HG02938 (cell line): ENCODE measurements around the gene PMEPA1.
"Not testable (repeated sequence)": the region's sequence is repeated elsewhere in the genome, so short reads cannot be mapped to it uniquely, and the experiment has no call there.

Experiments
- ATAC-seq: cut with Tn5 transposase; IDR thresholded peaks from one replicate; pipeline ENCODE4 v1.9.1; 2021; ENCODE audit warnings: mild to moderate bottlenecking, moderate library complexity; ENCODE audit not compliant: unreplicated experiment

PMEPA1 gene

DNA sequence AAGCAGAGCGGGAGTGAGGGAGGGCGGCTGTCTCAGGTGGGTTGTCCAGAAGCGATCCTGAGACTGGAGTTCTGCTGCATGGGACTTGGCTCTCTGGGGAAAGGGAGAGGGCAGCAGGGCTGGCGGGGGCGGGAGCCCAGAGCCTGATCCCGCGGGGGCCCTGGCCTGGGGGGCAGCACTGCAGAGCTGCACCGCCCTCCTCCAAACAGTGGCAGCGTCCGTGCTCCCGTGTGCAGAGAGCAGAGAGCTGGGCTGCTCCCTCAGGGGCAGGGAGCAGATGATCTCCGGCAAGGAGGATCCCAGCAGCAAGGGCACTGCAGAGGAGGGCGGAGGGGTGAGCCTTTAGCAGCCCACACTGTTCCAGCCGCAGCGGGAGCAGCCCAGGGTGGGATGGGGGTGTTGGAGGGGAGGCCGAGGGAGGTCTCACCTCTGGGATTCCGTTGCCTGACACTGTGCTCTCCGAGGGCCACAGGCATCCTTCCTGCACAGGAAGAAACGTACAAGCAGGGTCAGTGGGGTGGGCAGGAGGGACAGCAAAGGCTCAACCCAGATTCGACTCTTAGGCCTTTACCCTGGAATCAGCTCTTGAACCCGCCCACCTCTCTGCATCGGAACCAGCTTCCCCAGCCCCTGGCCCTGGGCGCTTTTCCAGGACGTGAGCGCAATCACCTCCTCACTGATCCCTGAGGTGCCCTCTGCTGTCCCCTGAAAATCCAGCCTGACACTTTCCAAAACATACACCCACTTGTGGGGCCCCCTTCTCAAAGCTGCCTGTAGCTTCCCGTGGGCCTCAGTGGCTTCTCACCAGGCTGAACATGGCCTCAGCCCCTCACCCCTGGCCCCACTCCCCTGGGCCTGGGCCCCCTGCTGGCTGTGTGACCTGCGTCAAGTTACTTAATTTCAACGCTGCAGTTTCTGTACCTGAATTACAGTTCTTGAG is 56.9 kb downstream of the PMEPA1 start:
- no peak for ATAC-seq

DNA sequence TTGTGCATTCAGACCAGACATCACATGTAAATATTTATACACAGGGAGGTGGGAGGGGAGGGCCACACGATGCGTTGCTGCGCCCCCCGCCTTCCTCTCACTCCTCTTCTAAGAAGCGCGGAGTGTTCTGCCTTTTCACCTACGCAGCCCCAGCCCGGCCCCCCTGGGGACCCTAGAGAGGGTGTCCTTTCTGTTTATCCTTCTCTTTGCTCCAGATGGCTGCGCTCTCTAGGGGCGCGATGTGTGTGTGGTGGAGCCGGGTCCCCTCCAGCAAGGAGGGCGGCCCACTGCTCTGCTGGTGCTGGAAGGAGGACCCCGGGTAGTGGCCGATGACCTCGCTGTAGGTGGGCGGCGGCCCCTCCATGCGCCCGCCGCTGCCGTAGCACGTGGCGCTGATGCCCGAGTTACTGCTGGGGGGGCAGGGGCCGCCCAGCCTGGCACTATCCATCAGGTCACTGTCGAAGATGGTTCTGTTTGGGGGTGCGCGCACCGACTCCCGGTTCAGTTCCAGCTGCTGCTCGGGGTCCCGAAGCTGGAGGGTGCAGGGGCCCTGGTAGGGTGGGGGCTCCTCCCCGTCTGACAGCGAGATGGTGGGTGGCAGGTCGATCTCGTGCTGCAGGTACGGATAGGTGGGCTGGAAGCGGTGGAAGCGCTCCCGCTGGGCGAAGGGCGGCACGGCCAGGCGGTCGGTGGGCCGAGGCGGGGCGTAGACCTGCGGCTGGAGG is 57.8 kb downstream of the PMEPA1 start:
- ATAC-seq = no peak

DNA sequence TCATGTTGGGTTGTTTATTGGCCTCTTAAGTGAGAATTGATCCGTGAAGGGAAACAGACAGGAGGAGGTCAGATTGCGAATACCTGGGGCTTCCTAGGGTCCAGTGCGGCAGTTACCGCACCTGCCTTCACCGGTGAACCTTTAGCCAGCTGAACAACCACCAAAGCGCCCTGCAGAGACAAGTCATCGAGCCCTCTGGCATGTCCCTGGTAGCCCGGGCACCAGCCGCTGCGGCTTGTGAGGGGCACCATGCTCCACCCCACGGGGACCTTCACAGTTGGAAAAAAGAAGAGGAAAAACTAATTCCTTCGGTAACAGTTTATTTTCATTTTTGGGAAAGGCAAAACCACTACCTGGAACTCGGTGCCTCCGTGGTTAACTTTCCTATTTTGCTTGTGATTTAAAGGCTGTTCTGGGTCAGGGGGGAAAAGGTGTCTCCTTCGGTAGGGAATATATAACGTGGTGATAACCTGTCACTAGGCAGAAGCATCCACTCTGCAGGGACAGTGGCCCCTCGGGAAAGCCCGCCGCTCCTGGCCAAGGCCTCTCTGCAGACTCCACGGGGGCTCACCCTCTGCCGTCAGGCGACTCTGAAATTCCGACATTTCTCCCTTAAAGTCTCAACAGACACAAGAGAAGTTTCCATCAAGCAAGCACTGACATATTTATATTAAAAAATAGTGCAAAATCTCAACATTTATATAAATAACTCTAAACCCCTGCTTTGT is 58.9 kb downstream of the PMEPA1 start:
- ATAC-seq = no peak

GRCh38 chr20:57650266-57650665 is 59.5 kb downstream of the PMEPA1 start:
- no peak for ATAC-seq

DNA sequence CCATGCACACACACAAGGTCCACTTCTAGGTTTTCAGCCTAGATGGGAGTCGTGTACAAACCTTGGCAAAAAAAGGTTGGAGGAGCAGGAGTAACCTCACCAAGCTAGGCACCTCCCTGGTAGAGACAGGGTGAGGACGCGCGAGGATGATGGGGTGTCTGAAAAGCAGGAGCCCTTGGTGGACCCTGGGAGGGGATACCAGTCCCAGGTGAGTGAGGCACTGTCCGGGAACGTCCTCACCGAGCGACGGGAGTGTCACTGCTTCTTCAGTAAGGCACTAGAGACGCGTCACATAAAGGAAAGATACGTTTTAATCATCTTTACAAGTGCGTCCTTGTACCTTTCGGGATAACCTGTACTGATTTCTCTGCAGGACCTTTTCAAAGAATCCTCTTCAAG is 60.2 kb downstream of the PMEPA1 start:
- ATAC-seq = no peak

DNA sequence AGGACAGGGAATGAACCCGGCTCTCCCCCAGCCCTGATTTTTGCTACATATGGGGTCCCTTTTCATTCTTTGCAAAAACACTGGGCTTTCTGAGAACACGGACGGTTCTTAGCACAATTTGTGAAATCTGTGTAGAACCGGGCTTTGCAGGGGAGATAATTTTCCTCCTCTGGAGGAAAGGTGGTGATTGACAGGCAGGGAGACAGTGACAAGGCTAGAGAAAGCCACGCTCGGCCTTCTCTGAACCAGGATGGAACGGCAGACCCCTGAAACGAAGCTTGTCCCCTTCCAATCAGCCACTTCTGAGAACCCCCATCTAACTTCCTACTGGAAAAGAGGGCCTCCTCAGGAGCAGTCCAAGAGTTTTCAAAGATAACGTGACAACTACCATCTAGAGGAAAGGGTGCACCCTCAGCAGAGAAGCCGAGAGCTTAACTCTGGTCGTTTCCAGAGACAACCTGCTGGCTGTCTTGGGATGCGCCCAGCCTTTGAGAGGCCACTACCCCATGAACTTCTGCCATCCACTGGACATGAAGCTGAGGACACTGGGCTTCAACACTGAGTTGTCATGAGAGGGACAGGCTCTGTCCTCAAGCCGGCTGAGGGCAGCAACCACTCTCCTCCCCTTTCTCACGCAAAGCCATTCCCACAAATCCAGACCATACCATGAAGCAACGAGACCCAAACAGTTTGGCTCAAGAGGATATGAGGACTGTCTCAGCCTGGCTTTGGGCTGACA is 60.8 kb downstream of the PMEPA1 start:
- no peak for ATAC-seq

DNA sequence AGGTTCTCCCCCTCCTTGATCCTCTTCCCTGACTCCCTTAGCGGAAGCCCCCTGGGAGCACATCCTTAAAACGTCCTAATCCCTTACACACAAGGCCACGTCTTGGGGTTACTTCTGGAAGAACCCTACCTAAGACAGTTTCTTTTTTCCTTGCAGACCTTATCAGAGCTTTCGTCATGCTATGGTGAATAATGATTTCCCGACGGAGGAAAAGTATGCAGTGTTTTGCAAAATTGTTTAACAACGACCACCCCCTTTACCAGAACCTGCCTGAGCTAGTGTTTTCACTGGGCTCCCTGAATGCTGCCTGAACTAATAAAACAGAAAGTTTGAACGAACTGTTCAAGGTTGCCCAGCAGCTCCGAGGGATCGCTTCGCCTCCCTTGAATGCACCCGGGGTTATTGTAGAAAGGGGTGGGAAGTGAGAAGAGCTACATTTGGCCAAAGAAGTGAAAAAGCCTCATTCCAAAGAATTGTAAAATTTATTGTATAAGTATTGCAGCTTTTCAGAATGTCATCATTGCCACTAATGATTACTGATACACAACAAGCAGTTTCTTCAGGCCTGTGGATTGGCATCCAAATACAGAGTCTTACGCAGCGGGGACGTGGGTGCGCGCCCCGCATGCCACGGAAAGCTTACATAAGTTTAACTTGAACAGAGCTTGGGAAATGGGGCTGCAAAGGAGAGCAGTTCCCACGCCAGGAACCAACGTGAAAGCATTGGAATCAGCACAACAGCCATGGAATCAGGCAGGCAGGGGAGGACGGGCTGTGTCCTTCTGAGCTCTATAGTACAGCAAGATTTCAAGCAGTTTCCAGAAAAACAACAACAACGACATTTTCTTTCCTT is 61.7 kb downstream of the PMEPA1 start:
- ATAC-seq = no peak

- no peak for ATAC-seq
Observed at GRCh38 chr20:57647006-57647932, 62.5 kb downstream of the PMEPA1 start.

DNA sequence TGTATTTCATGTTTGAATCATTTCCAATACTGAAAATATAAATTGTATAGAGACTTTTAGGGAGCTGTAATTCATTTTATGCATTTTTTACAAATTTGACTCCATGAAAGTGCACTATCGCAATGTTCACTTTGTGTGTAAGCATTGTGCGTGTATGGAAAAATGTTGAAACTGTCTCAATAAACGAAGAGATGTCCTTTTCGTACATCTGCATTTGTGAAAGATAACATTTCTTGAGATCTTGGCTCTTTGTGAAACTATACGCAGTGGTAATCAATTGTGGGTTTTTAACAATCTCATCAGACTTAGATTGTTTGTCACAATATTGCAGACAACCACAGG is 70.9 kb downstream of the PMEPA1 start:
- no peak for ATAC-seq

GRCh38 chr20:57638173-57638894 is 71.5 kb downstream of the PMEPA1 start:
- no peak for ATAC-seq

DNA sequence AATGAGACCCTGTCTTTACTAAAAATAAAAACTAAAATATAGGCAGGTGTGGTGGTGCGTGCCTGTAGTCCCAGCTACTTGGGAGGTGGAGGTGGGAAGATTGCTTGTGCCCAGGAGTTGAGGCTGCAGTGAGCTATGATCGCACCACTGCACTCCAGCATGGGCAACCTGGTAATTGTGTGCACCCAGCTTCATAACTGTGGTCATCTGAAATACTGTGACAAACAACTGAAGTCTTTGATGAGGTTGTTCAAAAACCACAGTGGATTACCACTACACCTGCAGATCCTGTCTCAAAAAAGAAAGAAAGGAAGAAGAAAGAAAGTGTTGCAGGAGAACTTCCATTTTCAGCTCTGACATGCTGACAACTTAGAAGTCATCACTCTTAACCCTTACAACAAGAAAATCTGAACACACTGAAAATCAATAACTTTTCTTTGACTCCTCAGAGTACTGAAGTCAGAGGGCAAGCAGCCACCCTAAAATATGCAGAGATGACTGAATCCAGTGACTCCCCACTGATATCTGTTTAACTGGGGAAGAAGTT is 75.8 kb downstream of the PMEPA1 start:
- ATAC-seq = no peak

- no peak for ATAC-seq
Observed at GRCh38 chr20:57632286-57632685, 77.5 kb downstream of the PMEPA1 start.

- no peak for ATAC-seq
Observed at GRCh38 chr20:57630061-57630460, 79.8 kb downstream of the PMEPA1 start.

DNA sequence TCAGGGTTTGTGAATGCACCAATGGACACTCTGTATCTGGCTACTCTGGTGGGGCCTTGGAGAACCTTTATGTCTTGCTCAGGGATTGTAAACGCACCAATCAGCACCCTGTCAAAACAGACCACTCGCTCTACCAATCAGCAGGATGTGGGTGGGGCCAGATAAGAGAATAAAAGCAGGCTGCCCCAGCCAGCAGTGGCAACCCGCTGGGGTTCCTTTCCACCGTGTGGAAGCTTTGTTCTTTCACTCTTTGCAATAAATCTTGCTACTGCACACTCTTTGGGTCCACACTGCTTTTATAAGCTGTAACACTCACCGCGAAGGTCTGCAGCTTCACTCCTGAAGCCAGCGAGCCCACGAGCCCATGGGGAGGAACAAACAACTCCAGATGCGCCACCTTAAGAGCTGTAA is 80.3 kb downstream of the PMEPA1 start:
- ATAC-seq = not testable (repeated sequence)

- ATAC-seq = not testable (repeated sequence)
Observed at GRCh38 chr20:57628962-57629308, 80.9 kb downstream of the PMEPA1 start.

DNA sequence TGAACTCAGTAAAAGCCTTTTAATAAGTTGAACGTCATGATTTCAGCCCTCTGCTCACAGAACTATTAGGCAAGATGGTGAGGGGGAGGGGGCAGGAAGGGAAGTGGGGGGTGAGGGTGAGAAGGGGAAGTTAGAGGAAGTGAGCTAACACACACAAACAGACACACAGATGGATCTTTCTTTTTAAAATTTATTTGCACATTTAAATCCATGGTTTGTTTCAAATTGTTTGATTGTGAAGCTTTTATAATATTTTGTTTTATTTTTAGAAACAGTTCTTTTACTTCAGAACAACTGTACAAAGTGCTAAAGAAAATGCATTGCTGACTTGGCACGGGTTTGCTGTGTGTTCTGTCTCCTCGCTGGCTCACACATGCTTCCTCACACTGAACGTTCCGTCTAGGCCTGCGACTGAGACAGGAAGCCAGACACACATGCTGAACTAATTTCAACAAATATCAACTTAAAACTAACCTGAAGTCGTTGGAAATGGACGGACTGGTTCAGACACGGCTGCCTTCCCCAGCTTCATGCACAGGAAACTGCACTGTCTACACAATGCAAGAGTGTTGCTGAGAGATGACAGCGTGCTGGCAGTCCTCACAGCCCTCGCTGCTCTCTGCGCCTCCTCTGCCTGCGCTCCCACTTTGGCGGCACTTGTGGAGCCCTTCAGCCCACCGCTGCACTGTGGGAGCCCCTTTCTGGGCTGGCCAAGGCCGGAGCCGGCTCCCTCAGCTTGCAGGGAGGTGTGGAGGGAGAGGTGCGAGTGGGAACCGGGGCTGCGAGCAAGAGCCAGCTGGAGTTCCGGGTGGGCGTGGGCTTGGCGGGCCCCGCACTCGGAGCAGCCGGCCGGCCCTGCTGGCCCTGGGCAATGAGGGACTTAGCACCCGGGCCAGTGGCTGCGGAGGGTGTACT is 81.5 kb downstream of the PMEPA1 start:
- ATAC-seq = no peak

DNA sequence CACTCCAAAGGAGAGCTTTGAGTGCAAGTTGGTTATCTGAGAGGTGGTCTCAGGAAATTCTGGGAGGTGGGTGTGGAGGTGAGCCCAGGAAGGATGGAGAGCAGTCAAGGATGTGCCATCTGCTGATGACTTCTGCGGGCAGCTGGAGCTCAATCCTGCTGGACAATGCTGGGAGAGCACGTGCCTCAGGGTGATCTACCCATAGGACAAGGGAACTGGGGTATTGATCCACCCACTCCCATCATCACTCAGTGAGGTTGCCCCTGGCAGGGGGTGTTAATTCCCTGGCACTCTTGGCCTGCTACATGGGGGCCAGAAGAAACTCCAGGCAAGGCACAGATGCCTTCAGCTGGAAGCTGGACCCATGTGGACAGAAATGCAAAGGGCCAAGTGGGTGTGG is 82.5 kb downstream of the PMEPA1 start:
- no peak for ATAC-seq
